WTC11 (cell line): Measurements from ENCODE around the gene SLC19A3. TPM values are rescaled to one million over a fixed set of nuclear protein-coding genes. Genes with fewer than 3 reads are reported as not detected.

ENCODE experiments used
- ATAC-seq: fragments of 200-7000 bp; cut with Tn5 transposase; 2 replicates; pipeline ENCODE4 v1.10.0; 2021; ENCODE audit warnings: mild to moderate bottlenecking, moderate library complexity
- CTCF ChIA-PET: fragments of 300-600 bp; sonication (Branson Sonifier 250); formaldehyde crosslinking; loops from one replicate; lab custom pipeline; 2021; ENCODE audit warnings: antibody characterized with exemption; lab: Charles Lee
- POLR2A ChIA-PET: fragments of 350-600 bp; sonication (Branson Sonifier 250); formaldehyde crosslinking; loops from one replicate; lab custom pipeline; 2021; ENCODE audit warnings: antibody characterized with exemption; lab: Charles Lee
- DNase-seq: peaks from one replicate; pipeline ENCODE4 v3.0.0; 2021; ENCODE audit warnings: low spot score
- H3K27ac Mint-ChIP-seq: 2 replicates; pipeline ENCODE4 v1.8.0; 2021; ENCODE audit warnings: mixed read lengths
- H3K27me3 Mint-ChIP-seq: 2 replicates; pipeline ENCODE4 v1.8.0; 2021; ENCODE audit warnings: low read depth, mild to moderate bottlenecking, moderate library complexity, mixed read lengths
- H3K36me3 Mint-ChIP-seq: 2 replicates; pipeline ENCODE4 v1.8.0; 2021; ENCODE audit warnings: mixed read lengths
- H3K4me1 Mint-ChIP-seq: 2 replicates; pipeline ENCODE4 v1.8.0; 2022; ENCODE audit warnings: mixed read lengths
- H3K4me3 Mint-ChIP-seq: 2 replicates; pipeline ENCODE4 v1.8.0; 2021; ENCODE audit warnings: mild to moderate bottlenecking, moderate library complexity, mixed read lengths
- H3K9me3 Mint-ChIP-seq: 2 replicates; pipeline ENCODE4 v1.8.0; 2021; ENCODE audit warnings: mixed read lengths
- ATF1 ChIP-seq: sonication (generic); formaldehyde crosslinking; IDR thresholded peaks from 2 replicates; pipeline ENCODE4 v1.8.1; 2023; ENCODE audit warnings: mild to moderate bottlenecking, moderate library complexity, missing genetic modification reagents
- ERG ChIP-seq: fragments of 250-450 bp; sonication (Bioruptor Pico); IDR thresholded peaks from 2 replicates; pipeline ENCODE4 v1.8.0; 2021; ENCODE audit warnings: mild to moderate bottlenecking
- ETV6 ChIP-seq: sonication (generic); formaldehyde crosslinking; IDR thresholded peaks from 2 replicates; pipeline ENCODE4 v1.8.1; 2022; ENCODE audit warnings: mild to moderate bottlenecking, missing genetic modification reagents
- FOXP4 ChIP-seq: sonication (generic); formaldehyde crosslinking; IDR thresholded peaks from 2 replicates; pipeline ENCODE4 v1.8.0; 2022; ENCODE audit warnings: mild to moderate bottlenecking, missing genetic modification reagents
- IRF1 ChIP-seq: sonication (generic); formaldehyde crosslinking; IDR thresholded peaks from 2 replicates; pipeline ENCODE4 v1.8.0; 2023; ENCODE audit warnings: missing genetic modification reagents
- IRF2 ChIP-seq: sonication (generic); formaldehyde crosslinking; IDR thresholded peaks from 2 replicates; pipeline ENCODE4 v1.8.0; 2022; ENCODE audit warnings: low read depth, missing genetic modification reagents, borderline replicate concordance
- SMAD3 ChIP-seq: sonication (generic); formaldehyde crosslinking; IDR thresholded peaks from 2 replicates; pipeline ENCODE4 v1.8.0; 2022; ENCODE audit warnings: missing genetic modification reagents, mild to moderate bottlenecking, borderline replicate concordance
- ZBTB43 ChIP-seq: sonication (generic); formaldehyde crosslinking; IDR thresholded peaks from 2 replicates; pipeline ENCODE4 v1.8.1; 2023; ENCODE audit warnings: mild to moderate bottlenecking, missing genetic modification reagents
- ZNF219 ChIP-seq: sonication (generic); formaldehyde crosslinking; IDR thresholded peaks from 2 replicates; pipeline ENCODE4 v1.8.0; 2023; ENCODE audit warnings: missing genetic modification reagents, mild to moderate bottlenecking, borderline replicate concordance
- ZNF425 ChIP-seq: fragments of 250-450 bp; sonication (Bioruptor Pico); conservative IDR thresholded peaks from 2 replicates; pipeline ENCODE4 v1.9.0; 2021; ENCODE audit warnings: mild to moderate bottlenecking
- ZNF532 ChIP-seq: fragments of 250-450 bp; sonication (Bioruptor Pico); IDR thresholded peaks from 2 replicates; pipeline ENCODE4 v1.9.0; 2021; ENCODE audit warnings: mild to moderate bottlenecking, borderline replicate concordance
- total RNA-seq: library from RNA; stranded (reverse); gene quantifications from 3 replicates; pipeline ENCODE4 v1.2.3, GENCODE V29; 2021

Gene SLC19A3
- total RNA-seq, 1 experiment from 2014 or later: 6.5 TPM

- DNase-seq (no peak), ATAC-seq (peak; percentile 50; the same call in 1 of the 2 replicates)
- Mint-ChIP-seq H3K27me3 (no peaks in the 10 kb centered on the region), H3K36me3 (peaks cover 23% of the 10 kb centered on the region), H3K27ac (no peak overlapping the region), H3K9me3 (0 out of 2 replicates have a peak, but pooled peaks cover 10% of the 10 kb centered on the region), H3K4me3 (no peak overlapping the region), H3K4me1 (0 out of 2 replicates have a peak, but pooled peaks cover 3% of the 10 kb centered on the region)
- POLR2A ChIA-PET: no interaction called here
- TF ChIP-seq ERG (CRISPR knock-in tag): no peak
- TF ChIP-seq ZNF219 (CRISPR knock-in tag): no peak
- TF ChIP-seq ATF1 (CRISPR knock-in tag): no peak
- no peak for TF ChIP-seq FOXP4 (CRISPR knock-in tag)
- no peak for TF ChIP-seq SMAD3 (CRISPR knock-in tag)
- TF ChIP-seq ETV6 (CRISPR knock-in tag): no peak
- TF ChIP-seq ZNF425 (CRISPR knock-in tag): no peak
- CTCF ChIA-PET: no interaction called here
Measured at GRCh38 chr2:227703280-227703732, 14.5 kb downstream of the SLC19A3 start.

GRCh38 chr2:227701556-227701955 is 16.3 kb downstream of the SLC19A3 start:
- H3K4me1 Mint-ChIP-seq: 0 out of 2 replicates have a peak, but pooled peaks cover 3% of the 10 kb centered on the region
- H3K27me3 Mint-ChIP-seq: no peaks in the 10 kb centered on the region
- POLR2A ChIA-PET: interaction anchor here (0.7 kb wide), 1 partner anchor 148 kb away, joined by 3 read pairs; no protein-coding TSS in a partner anchor
- 0 out of 2 replicates have a peak, but pooled peaks cover 10% of the 10 kb centered on the region for H3K9me3 Mint-ChIP-seq
- no peak for ATAC-seq
- no peak overlapping the region for H3K4me3 Mint-ChIP-seq
- H3K36me3 Mint-ChIP-seq: peaks cover 23% of the 10 kb centered on the region
- CTCF ChIA-PET: interaction anchor here (0.6 kb wide), 1 partner anchor 254 kb away, joined by 3 read pairs; no protein-coding TSS in a partner anchor
- DNase-seq: no peak
- H3K27ac Mint-ChIP-seq: no peak overlapping the region
- no peak for TF ChIP-seq IRF1

GRCh38 chr2:227696990-227697679 is 20.7 kb downstream of the SLC19A3 start:
- ATAC-seq: no peak
- no peak for TF ChIP-seq IRF2 (CRISPR knock-in tag)
- Mint-ChIP-seq H3K27ac (no peak overlapping the region), H3K9me3 (peaks cover 12% of the 10 kb centered on the region; the same call in 1 of the 2 replicates), H3K4me3 (no peak overlapping the region), H3K4me1 (no peaks in the 10 kb centered on the region), H3K27me3 (no peaks in the 10 kb centered on the region), H3K36me3 (peaks cover 15% of the 10 kb centered on the region)
- ChIA-PET POLR2A (interaction anchor here (0.7 kb wide), 1 partner anchor 23 kb away, joined by 3 read pairs; no protein-coding TSS in a partner anchor), CTCF (interaction anchor here (0.8 to 1.5 kb wide), 2 partner anchors 43 to 572 kb away, joined by 3 read pairs; no protein-coding TSS in a partner anchor)
- DNase-seq: no peak

- Mint-ChIP-seq H3K27me3 (no peaks in the 10 kb centered on the region), H3K36me3 (no peaks in the 10 kb centered on the region), H3K4me3 (no peak overlapping the region), H3K27ac (no peak overlapping the region), H3K4me1 (no peaks in the 10 kb centered on the region), H3K9me3 (peaks cover 2% of the 10 kb centered on the region; the same call in 1 of the 2 replicates)
- ATAC-seq: no peak
- POLR2A ChIA-PET: no interaction called here
- CTCF ChIA-PET: no interaction called here
- no peak for DNase-seq
- TF ChIP-seq ZBTB43 (CRISPR knock-in tag) (no peak), ZNF532 (CRISPR knock-in tag) (no peak), ZNF425 (CRISPR knock-in tag) (no peak)
Measured at GRCh38 chr2:227687189-227687588, 30.6 kb downstream of the SLC19A3 start.
